Measurements from ENCODE around the gene DYNLT4.

DNA sequence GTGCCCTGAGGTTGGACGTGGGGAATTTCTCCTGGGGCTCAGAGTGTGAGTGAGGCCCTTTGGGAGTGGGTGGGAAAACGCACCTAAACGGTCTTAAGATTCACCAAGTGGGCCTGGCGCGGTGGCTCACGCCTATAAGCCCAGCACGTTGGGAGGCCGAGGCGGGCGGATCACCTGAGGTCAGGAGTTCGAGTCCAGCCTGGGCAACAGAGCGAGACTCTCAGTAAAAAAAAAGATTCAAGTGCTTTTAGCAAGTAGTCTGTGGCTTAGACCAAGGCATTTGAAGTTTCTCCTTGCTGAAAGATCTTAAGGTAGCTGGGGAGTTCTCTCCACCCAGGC, 30.5 kb downstream of the DYNLT4 start:
- no peak for TF ChIP-seq POLR2AphosphoS5 (IDR thresholded peaks at IDR 0.05)
- TF ChIP-seq, protein P1, sequence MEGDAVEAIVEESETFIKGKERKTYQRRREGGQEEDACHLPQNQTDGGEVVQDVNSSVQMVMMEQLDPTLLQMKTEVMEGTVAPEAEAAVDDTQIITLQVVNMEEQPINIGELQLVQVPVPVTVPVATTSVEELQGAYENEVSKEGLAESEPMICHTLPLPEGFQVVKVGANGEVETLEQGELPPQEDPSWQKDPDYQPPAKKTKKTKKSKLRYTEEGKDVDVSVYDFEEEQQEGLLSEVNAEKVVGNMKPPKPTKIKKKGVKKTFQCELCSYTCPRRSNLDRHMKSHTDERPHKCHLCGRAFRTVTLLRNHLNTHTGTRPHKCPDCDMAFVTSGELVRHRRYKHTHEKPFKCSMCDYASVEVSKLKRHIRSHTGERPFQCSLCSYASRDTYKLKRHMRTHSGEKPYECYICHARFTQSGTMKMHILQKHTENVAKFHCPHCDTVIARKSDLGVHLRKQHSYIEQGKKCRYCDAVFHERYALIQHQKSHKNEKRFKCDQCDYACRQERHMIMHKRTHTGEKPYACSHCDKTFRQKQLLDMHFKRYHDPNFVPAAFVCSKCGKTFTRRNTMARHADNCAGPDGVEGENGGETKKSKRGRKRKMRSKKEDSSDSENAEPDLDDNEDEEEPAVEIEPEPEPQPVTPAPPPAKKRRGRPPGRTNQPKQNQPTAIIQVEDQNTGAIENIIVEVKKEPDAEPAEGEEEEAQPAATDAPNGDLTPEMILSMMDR (IDR thresholded peaks at IDR 0.05): no peak
- no peak for TF ChIP-seq POLR2A (IDR thresholded peaks at IDR 0.05)

Measured in suprapubic skin (tissue), 4 donors.